Effector CD8-positive, alpha-beta T cell (primary cell): ENCODE data around the gene FBF1.
A peak's percentile ranks its signal among the peaks of the same experiment; 100 is the strongest.
"Not testable (repeated sequence)": the region's sequence is repeated elsewhere in the genome, so short reads cannot be mapped to it uniquely, and the experiment has no call there.

Experiments
- DNase-seq: peaks from one replicate; lab custom pipeline; 2025; lab: John Stamatoyannopoulos, UW
- total RNA-seq, 4 experiments: gene quantifications; one replicate each; lab custom pipeline; 2026; lab: John Stamatoyannopoulos, UW

Gene FBF1, protein sequence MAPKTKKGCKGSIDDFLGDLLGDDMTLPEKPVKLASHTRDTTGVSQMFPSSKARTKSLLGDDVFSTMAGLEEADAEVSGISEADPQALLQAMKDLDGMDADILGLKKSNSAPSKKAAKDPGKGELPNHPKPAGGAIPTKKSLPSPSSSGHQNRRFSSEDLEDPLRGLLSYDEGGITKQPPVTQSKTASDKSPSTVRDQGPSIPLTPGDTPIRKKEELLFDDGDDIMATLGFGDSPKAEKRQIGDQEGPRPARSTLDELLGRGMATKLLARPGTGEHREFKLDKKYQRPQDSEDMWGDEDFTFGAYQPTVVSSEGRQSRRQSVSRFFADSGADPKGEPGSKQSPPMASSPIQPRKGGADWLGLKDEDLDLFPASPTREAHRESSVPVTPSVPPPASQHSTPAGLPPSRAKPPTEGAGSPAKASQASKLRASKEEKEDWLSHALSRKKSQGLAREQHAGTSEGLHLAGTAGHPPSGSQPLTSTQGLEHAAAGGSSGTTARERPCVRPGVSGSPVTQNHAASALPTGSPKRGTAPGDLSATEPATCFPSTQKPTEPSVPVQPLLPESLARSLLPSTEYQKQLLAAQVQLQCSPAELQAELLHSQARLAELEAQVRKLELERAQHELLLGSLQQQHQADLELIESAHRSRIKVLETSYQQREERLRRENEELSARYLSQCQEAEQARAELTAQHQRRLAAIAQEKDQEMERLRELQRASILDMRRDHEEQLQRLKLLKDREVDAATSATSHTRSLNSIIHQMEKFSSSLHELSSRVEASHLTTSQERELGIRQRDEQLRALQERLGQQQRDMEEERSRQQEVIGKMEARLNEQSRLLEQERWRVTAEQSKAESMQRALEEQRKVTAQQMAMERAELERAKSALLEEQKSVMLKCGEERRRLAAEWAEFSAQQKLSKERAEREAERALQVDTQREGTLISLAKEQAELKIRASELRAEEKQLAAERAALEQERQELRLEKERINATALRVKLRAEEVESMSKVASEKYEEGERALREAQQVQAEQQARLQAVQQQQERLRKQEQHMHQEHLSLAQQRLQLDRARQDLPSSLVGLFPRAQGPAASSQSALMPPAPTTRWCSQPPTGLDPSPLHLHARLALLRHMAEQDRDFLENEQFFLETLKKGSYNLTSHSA
- total RNA-seq = 13.1 to 26.3 (median 20.9) reads per million in 4 experiments

- DNase-seq = peak; percentile 79
Measured at GRCh38 chr17:75940727-75941441, at the start of gene FBF1. TSS of gene FBF1 (minus strand) at chr17:75941042. CDS start at chr17:75938149, 2,893 bp downstream.

DNA sequence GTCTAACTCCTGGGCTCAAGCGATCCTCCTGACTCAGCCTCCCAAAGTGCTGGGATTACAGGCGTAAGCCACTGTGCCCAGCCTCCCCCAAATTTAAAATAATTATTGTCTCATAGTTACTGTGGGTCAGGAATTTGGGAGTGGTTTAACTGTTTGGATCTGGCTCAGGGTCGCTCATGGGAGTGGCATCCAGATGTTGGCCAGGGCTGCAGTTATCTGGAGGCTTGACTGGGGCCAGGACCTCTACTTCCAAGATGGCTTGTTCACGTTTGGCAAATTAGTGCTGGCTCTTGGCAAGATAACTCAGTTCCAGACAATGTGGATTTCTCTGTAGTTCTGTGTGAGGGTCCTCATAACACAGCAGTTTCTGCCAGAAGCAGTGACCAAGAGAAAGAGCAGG lies 46.2 kb upstream of the FBF1 start:
- no peak for DNase-seq

- DNase-seq = no peak
Measured at GRCh38 chr17:75985986-75986385, 45.1 kb upstream of the FBF1 start.

- DNase-seq = no peak
Measured at GRCh38 chr17:75983501-75984181, 42.8 kb upstream of the FBF1 start.

GRCh38 chr17:75981019-75981615 lies 40.3 kb upstream of the FBF1 start:
- no peak for DNase-seq

DNA sequence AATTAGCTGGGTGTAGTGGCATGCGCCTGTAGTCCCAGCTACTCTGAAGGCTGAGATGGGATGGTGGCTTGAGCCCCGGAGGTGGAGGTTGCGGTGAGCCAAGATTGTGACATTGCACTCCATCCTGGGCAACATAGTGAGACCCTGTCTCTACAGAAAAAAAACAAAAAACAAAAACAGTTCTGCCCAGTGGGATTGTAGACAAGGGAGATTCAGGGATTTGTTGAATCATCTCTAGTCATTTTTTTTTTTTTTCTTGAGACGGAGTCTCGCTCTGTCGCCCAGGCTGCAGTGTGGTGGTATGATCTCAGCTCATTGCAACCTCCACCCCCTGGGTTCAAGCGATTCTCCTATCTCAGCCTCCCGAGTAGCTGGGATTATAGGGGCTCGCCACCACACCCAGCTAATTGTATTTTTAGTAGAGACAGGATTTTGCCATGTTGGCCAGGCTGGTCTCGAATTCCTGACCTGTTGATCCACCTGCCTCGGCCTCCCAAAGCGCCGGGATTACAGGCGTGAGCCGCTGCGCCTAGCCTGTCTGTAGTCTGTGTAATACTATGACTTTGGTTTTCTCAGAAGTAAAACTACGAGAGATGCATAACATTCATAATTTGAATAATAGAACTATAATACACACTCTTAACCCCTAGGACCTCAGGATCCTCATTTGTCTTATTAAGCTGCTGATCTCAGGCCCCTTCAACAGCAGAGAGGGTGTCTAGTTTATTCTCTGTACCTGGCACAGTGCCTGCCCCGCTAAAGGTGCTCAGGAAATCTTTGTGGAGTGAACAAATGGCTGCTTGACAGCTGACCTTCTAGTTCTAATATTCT lies 39.6 kb upstream of the FBF1 start:
- DNase-seq = no peak

DNA sequence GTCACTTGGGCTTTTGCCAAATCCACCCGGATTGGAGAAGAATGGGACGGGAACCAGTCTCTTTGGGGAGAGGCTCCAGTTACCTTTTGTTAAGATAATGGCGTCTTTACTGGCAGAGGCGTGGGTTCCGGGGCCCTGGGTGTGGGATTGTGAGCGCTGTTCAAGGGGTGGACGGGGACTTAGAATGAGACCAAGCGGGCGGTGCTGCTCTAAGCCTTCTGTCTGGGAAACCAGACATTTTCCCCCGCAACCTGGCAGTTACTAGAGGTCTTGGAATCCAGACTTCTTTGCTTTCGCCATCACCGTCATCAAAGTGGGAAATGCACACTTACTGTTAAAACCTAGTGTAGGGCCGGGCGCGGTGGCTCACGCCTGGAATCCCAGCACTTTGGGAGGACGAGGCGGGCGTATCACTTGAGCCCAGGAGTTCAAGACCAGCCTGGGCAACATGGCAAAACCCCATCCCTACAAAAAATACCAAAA lies 38.9 kb upstream of the FBF1 start:
- no peak for DNase-seq

DNA sequence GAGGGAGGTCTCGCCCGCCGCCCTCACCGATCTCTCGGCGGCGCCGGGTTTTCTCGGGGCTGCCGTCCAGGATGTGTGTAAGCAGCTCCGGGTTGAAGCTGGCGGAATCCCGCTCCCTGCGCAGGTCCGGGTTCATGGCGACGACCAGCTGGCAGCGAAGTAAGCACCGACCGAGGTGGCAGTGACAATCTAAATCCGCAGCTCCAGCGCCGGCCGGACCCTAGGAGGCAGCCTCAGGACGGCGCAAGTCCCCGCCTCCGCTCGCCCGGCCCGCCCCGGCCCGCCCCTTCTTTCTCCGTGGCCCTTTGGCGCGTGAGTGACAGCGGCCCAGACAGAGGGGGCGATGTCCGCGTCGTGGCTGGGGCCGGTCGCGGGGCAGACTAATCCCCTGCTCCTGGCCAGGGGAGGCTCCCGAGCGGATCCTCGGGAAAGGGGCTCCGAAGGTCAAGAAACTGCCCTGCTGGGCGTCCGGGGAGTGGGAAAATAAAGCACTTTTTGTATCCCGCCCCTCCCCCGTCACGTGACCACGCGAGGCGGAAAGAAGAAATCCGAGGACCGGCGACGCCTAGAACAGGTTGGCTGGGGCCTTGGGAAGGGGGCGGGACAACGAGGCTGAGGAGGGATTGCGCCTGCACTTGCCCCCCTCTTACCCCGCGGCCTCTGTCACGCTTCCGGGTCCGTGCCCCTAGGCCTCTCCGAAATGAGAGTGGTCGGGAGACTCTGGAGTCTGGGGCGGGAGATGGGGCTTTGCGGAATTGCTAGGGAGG lies 38.3 kb upstream of the FBF1 start, which contains the start of the genes ACOX1 and TEN1:
Gene ACOX1, minus strand, starts transcription at position 229 of the 767 bp plus-strand sequence. Its CDS starts 93 bp downstream, at position 136.
Gene TEN1, plus strand, starts transcription at position 303 of the 767 bp plus-strand sequence. CDS start 6,953 bp downstream, outside the sequence.
- DNase-seq = peak; percentile 91

DNA sequence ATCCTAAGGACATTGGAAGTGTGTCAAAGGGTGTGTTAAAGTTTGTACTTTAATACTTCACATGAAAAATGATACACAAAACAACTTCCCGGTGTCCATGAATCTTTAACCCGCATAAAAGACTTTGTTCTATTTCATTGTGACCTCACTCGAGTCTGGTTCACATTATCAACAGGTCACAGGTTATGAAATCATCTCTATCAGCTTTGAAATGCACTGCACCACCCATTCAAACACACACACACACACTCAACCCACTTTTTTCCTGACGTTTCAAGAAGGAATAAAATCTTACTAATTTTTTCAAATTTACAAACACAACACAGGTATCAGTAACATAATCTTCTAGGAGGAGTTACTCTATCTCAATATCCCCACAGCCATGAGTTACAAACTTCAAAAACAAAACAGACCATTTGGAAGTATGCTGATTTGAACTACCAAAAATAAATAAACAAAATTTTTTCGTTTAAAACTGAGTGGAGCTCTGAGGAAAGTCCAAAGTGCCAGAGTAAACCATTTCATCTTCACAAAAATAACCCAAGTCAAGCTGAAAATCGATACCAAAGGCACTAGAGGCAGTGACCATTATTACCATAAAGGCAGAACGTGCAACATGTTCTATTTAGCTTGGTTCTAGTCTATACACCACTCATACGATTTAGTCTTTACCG lies 35.5 kb upstream of the FBF1 start:
- DNase-seq = no peak

DNA sequence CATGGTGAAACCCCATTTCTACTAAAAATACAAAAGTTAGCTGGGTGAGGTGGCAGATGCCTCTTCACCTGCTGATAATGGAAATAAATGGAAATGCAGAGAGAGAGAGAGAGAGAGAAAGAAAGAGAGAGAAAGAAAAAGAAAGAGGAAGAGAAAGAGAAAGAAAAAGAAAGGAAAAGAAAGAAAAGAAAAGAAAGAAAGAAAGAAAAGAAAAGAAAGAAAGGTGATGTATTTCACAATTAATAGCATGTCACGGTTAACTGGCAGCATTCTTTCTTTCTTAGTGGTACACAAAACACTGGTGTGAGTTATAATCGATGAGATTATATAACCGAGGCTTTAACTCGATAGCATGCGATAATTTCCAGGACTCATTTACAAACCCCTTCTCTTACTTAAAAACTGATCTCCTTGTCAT lies 34.9 kb upstream of the FBF1 start:
- DNase-seq = no peak

DNA sequence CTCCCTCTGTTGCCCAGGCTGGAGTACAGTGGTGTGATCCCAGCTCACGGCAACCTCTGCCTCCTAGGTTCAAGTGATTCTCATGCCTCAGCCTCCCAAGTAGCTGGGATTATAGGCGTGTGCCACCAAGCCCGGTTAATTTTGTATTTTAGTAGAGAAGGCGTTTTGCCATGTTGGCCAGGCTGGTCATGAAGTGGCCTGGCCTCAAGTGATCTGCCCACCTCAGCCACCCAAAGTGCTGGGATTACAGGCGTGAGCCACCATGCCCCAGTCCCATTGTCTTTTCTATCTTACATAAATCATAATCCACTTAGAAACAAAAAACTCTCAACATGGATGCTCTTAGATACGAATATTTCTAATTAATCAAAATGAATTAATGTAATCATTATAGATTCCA lies 34.3 kb upstream of the FBF1 start:
- DNase-seq = not testable (repeated sequence)

DNA sequence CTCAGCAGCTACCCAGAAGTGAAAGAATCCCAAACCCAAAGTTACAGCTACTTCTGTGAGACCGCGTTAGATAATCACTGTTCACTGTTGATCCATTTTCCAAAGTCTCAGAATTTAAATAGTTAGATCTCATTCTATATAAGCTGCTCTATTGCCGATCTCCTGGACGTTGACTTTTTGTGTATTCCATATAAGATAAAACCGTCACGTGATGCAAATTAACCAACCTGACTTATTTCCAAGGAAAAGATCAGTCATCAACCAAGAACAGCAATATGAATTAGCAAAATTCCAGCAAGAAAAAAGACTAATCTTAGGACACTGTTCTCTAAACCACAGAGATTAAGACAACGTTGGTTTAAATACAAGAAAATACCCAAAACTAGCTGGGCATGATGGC lies 29.8 kb upstream of the FBF1 start:
- DNase-seq = no peak

DNA sequence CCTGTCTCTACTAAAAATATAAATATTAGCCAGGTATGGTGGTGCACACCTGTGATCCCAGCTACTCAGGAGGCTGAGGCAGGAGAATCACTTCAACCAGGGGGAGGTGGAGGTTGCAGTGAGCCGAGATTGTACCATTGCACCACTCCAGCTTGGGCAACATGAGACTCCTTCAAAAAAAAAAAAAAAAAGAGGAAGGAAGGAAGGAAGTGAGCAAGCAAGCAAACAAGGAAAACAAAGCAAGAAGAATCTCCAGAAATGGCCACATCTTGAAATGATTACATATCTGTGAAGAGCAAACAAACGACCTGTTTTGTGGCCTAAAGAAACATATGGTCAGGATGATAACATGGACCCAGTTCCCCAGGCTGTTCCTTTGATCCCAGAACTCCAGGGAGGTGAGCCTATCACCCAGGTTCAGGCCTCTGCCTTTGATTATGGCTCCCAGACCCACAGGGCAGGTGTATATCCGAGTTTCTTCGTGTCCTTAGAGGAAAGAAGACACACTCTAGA lies 29.2 kb upstream of the FBF1 start:
- DNase-seq = no peak

- DNase-seq = not testable (repeated sequence)
Measured at GRCh38 chr17:75969044-75969443, 28.2 kb upstream of the FBF1 start.

GRCh38 chr17:75965468-75965867 lies 24.6 kb upstream of the FBF1 start:
- DNase-seq = no peak

DNA sequence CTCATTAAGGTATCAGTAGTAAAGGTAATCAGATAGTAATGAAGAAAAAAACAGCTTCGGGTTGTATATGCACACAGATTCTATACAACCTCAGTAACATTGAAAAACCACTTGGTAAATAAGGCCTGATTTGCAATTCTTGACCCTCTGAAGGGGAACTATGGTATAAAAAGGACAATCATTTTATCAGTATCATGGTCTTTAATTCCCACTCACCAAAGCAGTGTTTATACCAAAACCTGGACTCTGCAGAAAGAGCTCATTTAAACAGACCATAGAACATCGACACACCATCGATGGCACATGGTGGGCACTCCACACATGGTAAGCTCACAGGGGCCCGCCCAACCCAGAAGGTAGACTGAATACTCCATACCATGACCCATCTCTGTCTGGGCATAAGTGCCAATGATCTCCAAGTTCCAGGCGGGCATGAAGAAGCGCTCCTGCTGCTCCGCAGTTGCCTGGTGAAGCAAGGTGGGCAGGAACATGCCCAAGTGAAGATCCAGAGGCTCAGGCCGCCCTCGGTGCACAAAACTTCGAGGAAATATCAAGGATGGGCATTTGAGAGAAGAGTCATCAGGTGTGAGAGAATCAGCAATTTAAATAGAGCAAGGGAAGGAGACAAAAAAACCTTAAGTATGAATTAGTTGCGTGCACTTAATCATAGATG lies 19.1 kb upstream of the FBF1 start:
- DNase-seq = no peak
